HepG2 (cell line): ENCODE results near the gene PCSK7. TPM values are rescaled to one million over a fixed set of nuclear protein-coding genes. Genes with fewer than 3 reads are reported as not detected.

Experiments used
- AGO2 ChIP-seq: fragments of 200-400 bp; formaldehyde crosslinking; optimal IDR thresholded peaks from 2 replicates; pipeline ENCODE3; 2017; ENCODE audit warnings: mild to moderate bottlenecking, low read depth, low read length, moderate library complexity
- FOXK1 ChIP-seq: sonication (generic); formaldehyde crosslinking; IDR thresholded peaks from 2 replicates; pipeline ENCODE4 v1.4.0; 2020; ENCODE audit warnings: low read depth, missing genetic modification reagents, borderline replicate concordance
- HCFC1 ChIP-seq: fragments of 150-350 bp; IDR thresholded peaks from 2 replicates; pipeline ENCODE4 v1.6.1; 2014; ENCODE audit warnings: low read depth, low read length
- HIC2 ChIP-seq: sonication (generic); formaldehyde crosslinking; IDR thresholded peaks from 2 replicates; pipeline ENCODE4 v1.9.0; 2022; ENCODE audit warnings: low read depth, missing genetic modification reagents
- REST ChIP-seq, 2 experiments: IDR thresholded peaks; 2 replicates each; pipeline ENCODE4 v1.6.1; 2011 to 2012; ENCODE audit warnings: low read length in 2 of 2, borderline replicate concordance in 1 of 2, low read depth in 1 of 2, mild to moderate bottlenecking in 1 of 2, moderate library complexity in 1 of 2
- TEAD2 ChIP-seq: sonication (generic); formaldehyde crosslinking; IDR thresholded peaks from 2 replicates; pipeline ENCODE4 v1.9.0; 2021; ENCODE audit warnings: missing genetic modification reagents
- XBP1 ChIP-seq: sonication (generic); formaldehyde crosslinking; IDR thresholded peaks from 2 replicates; pipeline ENCODE4 v1.5.0; 2020; ENCODE audit warnings: missing genetic modification reagents
- ZGPAT ChIP-seq: IDR thresholded peaks from 2 replicates; pipeline ENCODE4 v1.6.1; 2016; ENCODE audit warnings: mild to moderate bottlenecking
- ZKSCAN1 ChIP-seq: fragments of 150-350 bp; IDR thresholded peaks from 2 replicates; pipeline ENCODE4 v1.6.1; 2014; ENCODE audit warnings: low read length
- ZNF138 ChIP-seq: sonication (generic); formaldehyde crosslinking; IDR thresholded peaks from 2 replicates; pipeline ENCODE4 v1.5.0; 2020; ENCODE audit warnings: mild to moderate bottlenecking, low read depth, missing genetic modification reagents
- ZNF230 ChIP-seq: sonication (generic); formaldehyde crosslinking; IDR thresholded peaks from 2 replicates; pipeline ENCODE4 v1.4.0; 2020; ENCODE audit warnings: mild to moderate bottlenecking, missing genetic modification reagents
- ZNF558 ChIP-seq: sonication (generic); formaldehyde crosslinking; IDR thresholded peaks from 2 replicates; pipeline ENCODE4 v1.9.0; 2022; ENCODE audit warnings: mild to moderate bottlenecking, missing genetic modification reagents, borderline replicate concordance
- ZNF563 ChIP-seq: sonication (generic); formaldehyde crosslinking; IDR thresholded peaks from 2 replicates; pipeline ENCODE4 v1.8.0; 2022; ENCODE audit warnings: mild to moderate bottlenecking, moderate library complexity, missing genetic modification reagents
- ZNF749 ChIP-seq: sonication (generic); formaldehyde crosslinking; IDR thresholded peaks from 2 replicates; pipeline ENCODE4 v1.8.0; 2022; ENCODE audit warnings: mild to moderate bottlenecking, missing genetic modification reagents, moderate library complexity, borderline replicate concordance
- polyA plus RNA-seq, 8 experiments: library from polyadenylated mRNA; depleted of rRNA in 3 of 8; stranded (reverse) in 7 of 8; unstranded in 1 of 8; fragments of >200 nt; fragmentation: Illumina TruSeq in 4 of 8; extraction: Trizol in 4 of 8; gene quantifications; 2 replicates each; pipeline versions ENCODE4 v1.2.1 to v1.2.3, GENCODE V29; 2011 to 2016; ENCODE audit warnings: low read depth in 4 of 8, missing spikeins in 1 of 8, mixed read lengths in 1 of 8; ENCODE audit not compliant: insufficient read depth in 1 of 8
- total RNA-seq, 5 experiments: library from RNA; depleted of rRNA; stranded (reverse); fragments of >200 nt; fragmentation: Illumina TruSeq; extraction: Trizol; gene quantifications; 2 replicates each; pipeline ENCODE4 v1.2.3, GENCODE V29; 2016; ENCODE audit warnings: low read depth in 1 of 5
- TF ChIP-seq, protein P1 (sequence below): IDR thresholded peaks from 2 replicates; pipeline ENCODE4 v1.6.1; 2018; ENCODE audit warnings: missing genetic modification reagents
- TF ChIP-seq, protein P2 (sequence below): sonication (generic); formaldehyde crosslinking; IDR thresholded peaks from 2 replicates; pipeline ENCODE4 v1.5.1; 2020; ENCODE audit warnings: missing genetic modification reagents, mild to moderate bottlenecking, borderline replicate concordance
- TF ChIP-seq, protein P3 (sequence below): sonication (generic); formaldehyde crosslinking; IDR thresholded peaks from 2 replicates; pipeline ENCODE4 v1.9.0; 2021; ENCODE audit warnings: missing genetic modification reagents, mild to moderate bottlenecking, borderline replicate concordance

PCSK7 gene
- total and polyA plus RNA-seq, 2 of the 13 experiments (the other 11 are each of a cell fraction or from before 2014, with no cell fraction given), result 13.4 to 13.8 TPM

DNA sequence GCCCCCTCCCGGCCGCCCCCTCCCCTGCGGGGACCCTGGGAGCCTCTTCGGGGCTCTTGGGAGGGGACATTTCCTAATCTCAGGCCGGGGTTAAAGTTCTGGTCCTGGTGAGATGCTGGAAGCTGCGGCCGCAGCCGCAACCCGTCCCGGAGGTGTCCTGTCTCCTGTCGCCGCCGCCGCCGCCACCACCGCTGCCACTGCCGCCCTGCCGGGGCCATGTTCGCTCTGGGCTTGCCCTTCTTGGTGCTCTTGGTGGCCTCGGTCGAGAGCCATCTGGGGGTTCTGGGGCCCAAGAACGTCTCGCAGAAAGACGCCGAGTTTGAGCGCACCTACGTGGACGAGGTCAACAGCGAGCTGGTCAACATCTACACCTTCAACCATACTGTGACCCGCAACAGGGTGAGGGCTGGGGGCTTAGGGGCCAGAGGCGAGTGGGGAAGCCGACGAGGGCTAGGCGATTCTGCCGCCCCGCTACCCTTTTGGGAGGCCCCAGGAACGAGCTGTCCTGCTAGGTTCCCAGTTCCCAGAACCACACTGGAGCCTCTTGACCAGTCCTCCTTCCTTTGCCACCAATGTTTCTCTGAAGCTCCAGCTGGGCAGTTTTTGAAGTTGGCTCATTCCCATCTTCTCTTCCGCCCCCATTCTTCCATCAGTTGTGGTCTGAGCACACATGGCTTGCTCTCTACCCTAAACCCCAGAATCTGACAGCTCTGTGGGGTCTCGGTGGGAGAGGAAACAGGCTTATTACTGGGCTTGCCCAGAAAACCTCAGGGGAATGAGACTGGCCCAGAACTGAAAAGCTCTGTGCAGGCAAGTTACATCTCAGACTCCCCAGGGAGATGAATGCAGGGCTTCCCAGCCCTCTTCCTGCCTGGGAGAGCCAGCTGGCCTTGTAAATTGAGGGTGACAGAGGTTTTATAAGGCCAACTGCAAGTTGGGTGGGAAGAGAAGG is 52.5 kb downstream of the PCSK7 start (continued):
- TF ChIP-seq REST (IDR thresholded peaks at IDR 0.05; ENCODE audit: borderline replicate concordance in 1 of 2, low read depth in 1 of 2, low read length in 2 of 2) (no peak), XBP1 (CRISPR knock-in tag) (no peak), HIC2 (no peak), ZKSCAN1 (no peak), AGO2 (peak; percentile 80), ZNF563 (CRISPR knock-in tag) (no peak), TEAD2 (CRISPR knock-in tag) (no peak), ZNF138 (CRISPR knock-in tag) (no peak), ZNF230 (no peak), HCFC1 (no peak), ZNF558 (CRISPR knock-in tag) (peak; percentile 64; the same call in 1 of the 2 replicates), ZGPAT (no peak), FOXK1 (no peak), ZNF749 (CRISPR knock-in tag) (no peak)
- TF ChIP-seq, protein P1, sequence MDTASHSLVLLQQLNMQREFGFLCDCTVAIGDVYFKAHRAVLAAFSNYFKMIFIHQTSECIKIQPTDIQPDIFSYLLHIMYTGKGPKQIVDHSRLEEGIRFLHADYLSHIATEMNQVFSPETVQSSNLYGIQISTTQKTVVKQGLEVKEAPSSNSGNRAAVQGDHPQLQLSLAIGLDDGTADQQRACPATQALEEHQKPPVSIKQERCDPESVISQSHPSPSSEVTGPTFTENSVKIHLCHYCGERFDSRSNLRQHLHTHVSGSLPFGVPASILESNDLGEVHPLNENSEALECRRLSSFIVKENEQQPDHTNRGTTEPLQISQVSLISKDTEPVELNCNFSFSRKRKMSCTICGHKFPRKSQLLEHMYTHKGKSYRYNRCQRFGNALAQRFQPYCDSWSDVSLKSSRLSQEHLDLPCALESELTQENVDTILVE (CRISPR knock-in tag), result no peak
- TF ChIP-seq, protein P2, sequence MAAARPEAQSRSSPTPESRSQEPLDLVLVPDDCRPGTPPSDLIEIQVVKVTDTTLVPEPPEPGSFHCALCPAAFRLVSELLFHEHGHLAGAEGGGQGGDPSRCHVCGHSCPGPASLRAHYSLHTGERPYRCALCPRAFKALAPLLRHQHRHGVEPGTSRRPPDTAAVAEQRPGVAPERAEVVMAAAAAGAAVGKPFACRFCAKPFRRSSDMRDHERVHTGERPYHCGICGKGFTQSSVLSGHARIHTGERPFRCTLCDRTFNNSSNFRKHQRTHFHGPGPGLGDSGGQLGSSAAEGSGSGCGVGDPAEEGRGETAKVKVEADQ (CRISPR knock-in tag), result no peak
- TF ChIP-seq, protein P3, sequence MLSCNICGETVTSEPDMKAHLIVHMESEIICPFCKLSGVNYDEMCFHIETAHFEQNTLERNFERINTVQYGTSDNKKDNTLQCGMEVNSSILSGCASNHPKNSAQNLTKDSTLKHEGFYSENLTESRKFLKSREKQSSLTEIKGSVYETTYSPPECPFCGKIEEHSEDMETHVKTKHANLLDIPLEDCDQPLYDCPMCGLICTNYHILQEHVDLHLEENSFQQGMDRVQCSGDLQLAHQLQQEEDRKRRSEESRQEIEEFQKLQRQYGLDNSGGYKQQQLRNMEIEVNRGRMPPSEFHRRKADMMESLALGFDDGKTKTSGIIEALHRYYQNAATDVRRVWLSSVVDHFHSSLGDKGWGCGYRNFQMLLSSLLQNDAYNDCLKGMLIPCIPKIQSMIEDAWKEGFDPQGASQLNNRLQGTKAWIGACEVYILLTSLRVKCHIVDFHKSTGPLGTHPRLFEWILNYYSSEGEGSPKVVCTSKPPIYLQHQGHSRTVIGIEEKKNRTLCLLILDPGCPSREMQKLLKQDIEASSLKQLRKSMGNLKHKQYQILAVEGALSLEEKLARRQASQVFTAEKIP (CRISPR knock-in tag), result no peak
